D721Med (cell line): Measurements from ENCODE around the gene MUC4.
A peak's percentile ranks its signal among the peaks of the same experiment; 100 is the strongest.
"Not testable (repeated sequence)": the region's sequence is repeated elsewhere in the genome, so short reads cannot be mapped to it uniquely, and the experiment has no call there.

Experiments
- DNase-seq: peaks from one replicate; pipeline ENCODE4 v3.0.0; 2011; ENCODE audit warnings: low spot score; ENCODE audit not compliant: insufficient read length
- FAIRE-seq: peaks from 2 replicates; lab custom pipeline; 2011; peaks lifted over from hg19 to GRCh38; lab: Jason Lieb, UNC
- CTCF ChIP-seq: IDR thresholded peaks from 2 replicates; pipeline ENCODE4 v1.5.1; 2012; ENCODE audit warnings: mild to moderate bottlenecking, control low read depth; ENCODE audit not compliant: insufficient read depth; ENCODE audit errors: missing control alignments

The MUC4 gene

GRCh38 chr3:195794708-195795107, 17.0 kb downstream of the MUC4 start:
- no peak for TF ChIP-seq CTCF
- DNase-seq (no peak), FAIRE-seq (no peak)

- not testable (repeated sequence) for FAIRE-seq, DNase-seq
Observed at GRCh38 chr3:195792621-195793020, 19.1 kb downstream of the MUC4 start.

- TF ChIP-seq CTCF: no peak
- DNase-seq (no peak), FAIRE-seq (no peak)
Observed at GRCh38 chr3:195790901-195791300, 20.8 kb downstream of the MUC4 start.

- FAIRE-seq (no peak), DNase-seq (no peak)
- no peak for TF ChIP-seq CTCF
Observed at GRCh38 chr3:195788711-195789581, 22.8 kb downstream of the MUC4 start.

- not testable (repeated sequence) for FAIRE-seq, DNase-seq
Observed at GRCh38 chr3:195785781-195786405, 25.8 kb downstream of the MUC4 start.

GRCh38 chr3:195784031-195784430, 27.7 kb downstream of the MUC4 start:
- not testable (repeated sequence) for FAIRE-seq, DNase-seq

GRCh38 chr3:195781236-195781635, 30.5 kb downstream of the MUC4 start:
- not testable (repeated sequence) for DNase-seq, FAIRE-seq

- FAIRE-seq (no peak), DNase-seq (no peak)
- TF ChIP-seq CTCF: no peak
Observed at GRCh38 chr3:195777975-195778374, 33.8 kb downstream of the MUC4 start.

- TF ChIP-seq CTCF: peak; percentile 75
- FAIRE-seq (no peak), DNase-seq (peak; percentile 63)
Observed at GRCh38 chr3:195774917-195775316, 36.8 kb downstream of the MUC4 start.
